HL-60/S4 treated with phorbol 12-myristate 13-acetate at 8.2 ng/mL for 4 days and 3 days (cell line): ENCODE data around the gene DBN1.

ENCODE experiments used
- in situ Hi-C: fragments of 300-500 bp; cut with MboI; formaldehyde crosslinking; loops from 2 replicates; pipeline ENCODE4 v1.15.0; 2022; ENCODE audit warnings: low sequenced_read_pairs

Gene DBN1

GRCh38 chr5:177410575-177410974 is 62.9 kb downstream of the DBN1 start:
- in situ Hi-C loops: no loop called here

DNA sequence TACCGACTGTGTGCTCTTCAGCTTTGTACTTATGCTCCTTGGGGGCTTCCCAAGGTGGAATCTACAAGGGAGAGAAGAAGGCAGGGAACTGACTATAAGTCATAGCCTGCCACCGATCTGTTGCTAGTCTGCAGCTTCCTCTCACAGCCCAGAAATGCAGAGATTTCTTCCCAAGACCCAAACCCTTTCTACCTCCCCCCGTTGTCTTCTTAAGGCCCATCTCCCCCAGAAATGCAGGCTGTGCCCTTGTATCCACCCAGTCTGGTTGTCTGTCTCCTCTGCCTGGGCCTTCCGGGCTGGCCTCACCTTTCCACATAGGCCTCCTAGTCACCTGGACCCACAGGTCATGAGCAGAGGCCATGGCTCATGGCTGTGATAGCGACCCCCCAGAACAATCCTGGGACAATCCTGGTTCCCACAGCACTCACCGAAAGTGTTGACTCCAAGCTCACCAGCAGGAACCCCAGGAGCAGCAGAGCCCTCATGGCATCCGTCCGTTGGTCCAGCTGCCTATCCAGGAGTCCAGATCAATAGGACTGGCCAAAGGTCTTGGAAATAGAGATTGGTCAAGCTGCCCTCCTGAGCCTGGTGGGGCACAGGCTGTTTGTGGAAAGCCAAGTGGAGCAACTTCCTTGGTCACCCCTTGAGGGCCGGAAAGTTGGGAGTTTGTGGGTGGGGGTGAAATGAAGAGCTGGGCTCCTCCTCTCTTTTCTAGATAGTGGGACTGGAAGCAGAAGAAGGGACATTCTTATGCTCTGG is 64.2 kb downstream of the DBN1 start, which contains the start of gene F12:
Gene F12, minus strand, starts transcription at position 522 of the 759 bp plus-strand sequence. Its CDS starts 37 bp downstream, at position 485.
- in situ Hi-C loops: no loop called here
